Inferior parietal cortex (tissue), 1 donor: ENCODE data around the gene TMBIM4.
"Not testable (repeated sequence)": the region's sequence is repeated elsewhere in the genome, so short reads cannot be mapped to it uniquely, and the experiment has no call there.

Source experiments
- DNase-seq: peaks from one replicate; pipeline ENCODE4 v3.0.0-alpha.2; 2016; ENCODE audit errors: extremely low spot score

Gene TMBIM4

DNA sequence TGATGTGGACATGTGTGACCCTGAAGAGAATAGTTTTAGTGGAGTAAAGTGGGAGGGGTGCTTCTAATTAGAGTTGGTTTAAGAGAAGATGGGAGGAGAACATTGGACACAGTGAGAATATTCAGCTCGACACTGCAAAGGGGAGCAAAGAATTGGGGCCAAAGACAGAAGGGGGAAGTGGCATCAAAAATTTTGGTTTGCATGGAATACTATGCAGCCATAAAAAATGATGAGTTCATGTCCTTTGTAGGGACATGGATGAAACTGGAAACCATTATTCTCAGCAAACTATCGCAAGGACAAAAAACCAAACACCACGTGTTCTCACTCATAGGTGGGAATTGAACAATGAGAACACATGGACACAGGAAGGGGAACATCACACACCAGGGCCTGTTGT is 15.0 kb upstream of the TMBIM4 start:
- DNase-seq, result not testable (repeated sequence)

DNA sequence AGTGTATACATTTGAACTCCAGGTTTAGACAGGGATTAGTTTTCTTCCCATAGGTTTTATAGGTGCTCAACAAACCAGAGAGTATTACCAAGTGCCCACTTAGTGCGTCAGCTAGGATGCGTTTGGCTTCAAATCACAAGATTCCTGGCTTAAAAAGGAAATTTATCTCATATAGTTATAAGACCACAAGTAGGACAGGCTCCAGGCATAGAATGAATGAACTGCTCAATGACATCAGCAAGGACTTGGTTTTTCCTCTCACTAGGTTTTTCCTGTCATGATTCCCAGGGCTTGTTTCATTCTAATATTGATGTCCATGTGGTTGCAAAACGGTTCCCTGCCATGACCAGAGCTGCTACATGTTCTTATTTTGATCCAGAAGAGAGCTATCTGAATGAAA is 13.2 kb upstream of the TMBIM4 start:
- no peak for DNase-seq

DNA sequence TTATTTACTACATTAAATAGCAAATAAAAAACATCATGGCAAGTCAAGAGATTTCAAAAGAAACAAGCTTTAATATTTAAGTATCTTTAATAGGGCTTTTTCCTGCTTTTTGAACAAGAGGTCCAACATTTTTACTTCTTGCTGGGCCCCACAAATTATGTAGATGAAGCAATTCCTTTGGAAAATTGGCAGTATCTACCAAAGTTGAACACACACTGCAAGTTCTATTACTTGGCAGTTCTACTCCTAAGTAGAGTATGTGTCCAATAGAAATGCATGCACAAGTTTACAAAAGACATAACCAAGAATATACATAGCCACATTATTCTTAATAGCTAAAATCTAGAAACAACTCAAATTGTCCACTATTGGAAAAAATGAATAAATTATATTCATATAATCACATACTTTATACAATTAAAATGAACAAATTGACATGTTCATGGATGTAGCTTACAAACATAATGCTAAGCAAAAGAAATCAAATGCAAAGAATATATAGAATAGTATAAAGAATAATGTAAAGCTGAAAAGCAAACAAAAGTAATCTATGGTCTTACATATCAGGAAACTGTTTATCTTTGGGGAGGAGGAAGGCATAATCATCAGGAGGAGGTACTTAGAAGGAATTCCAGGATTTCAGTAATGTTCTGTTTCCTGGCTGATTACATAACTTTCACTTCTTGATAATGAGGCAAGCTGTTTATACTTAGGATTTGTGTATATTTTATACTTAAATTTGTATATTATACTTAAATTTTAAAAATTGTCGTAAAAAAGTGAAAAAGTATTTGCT is 6.5 kb upstream of the TMBIM4 start:
- DNase-seq, result no peak

DNA sequence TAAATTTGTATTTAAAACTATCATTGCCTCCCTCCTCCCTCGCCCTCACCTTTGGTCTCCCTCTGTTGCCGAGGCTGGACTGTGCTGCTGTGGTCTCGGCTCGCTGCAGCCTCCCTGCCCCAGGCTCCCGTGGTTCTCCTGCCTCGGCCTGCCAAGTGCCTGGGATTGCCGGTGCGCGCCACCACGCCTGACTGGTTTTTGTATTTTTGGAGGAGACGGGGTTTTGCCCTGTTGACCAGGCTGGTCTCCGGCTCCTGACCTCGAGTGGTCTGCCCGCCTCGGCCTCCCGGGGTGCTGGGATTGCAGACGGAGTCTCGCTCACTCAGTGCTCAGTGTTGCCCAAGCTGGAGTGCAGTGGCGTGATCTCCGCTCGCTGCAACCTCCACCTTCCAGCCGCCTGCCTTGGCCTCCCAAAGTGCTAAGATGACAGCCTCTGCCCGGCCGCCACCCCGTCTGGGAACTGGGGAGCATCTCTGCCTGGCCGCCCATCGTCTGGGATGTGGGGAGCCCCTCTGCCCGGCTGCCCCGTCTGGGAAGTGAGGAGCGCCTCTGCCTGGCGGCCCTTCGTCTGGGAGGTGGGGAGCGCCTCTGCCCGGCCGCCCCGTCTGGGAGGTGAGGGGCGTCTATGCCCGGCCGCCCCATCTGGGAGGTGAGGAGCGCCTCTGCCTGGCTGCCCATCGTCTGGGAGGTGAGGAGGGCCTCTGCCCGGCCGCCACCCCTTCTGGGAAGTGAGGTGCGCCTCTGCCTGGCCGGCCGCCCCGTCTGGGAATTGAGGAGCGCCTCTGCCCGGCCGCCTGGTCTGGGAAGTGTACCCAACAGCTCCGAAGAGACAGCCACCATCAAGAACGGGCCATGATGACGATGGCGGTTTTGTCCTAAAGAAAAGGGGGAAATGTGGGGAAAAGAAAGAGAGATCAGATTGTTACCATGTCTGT is 4.9 kb upstream of the TMBIM4 start:
- not testable (repeated sequence) for DNase-seq

DNA sequence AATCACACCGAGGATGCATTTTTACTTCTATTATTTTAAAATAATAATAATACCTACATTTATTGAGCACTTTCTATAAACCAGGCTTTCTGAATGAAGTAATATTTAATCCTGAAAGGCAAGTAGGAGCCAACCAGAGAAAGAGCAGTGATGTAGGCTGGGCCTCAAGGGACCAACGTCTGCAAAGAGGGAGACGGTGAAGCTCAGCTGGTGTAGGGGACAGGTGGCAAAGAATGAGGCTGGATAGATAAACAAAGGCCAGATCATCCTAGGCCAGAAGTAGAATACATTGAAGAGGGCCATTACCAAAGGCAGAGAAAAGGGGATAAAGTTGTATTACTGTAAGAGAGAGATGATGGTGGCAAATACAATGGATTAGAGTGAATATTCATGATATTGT is 810 bp upstream of the TMBIM4 start:
- DNase-seq, result no peak

DNA sequence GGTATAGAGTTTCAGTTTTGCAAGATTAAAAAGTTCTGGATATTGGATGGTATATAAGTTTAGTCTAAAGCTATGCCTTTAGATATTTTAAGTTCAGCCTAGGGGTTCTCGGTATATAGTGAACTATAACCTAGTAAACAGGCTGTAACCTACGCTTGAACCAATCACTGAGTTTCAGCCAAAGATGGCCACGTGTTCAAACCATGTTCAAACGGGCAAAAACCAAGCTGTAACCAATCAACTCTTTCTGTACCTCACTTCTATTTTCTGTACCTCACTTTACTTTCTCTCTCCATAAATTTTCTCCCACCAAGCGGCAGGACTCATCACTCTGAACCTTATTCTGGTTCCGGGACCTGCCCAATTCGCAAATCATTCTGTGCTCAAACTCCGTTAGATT is 1.4 kb downstream of the TMBIM4 start:
- DNase-seq, result no peak

DNA sequence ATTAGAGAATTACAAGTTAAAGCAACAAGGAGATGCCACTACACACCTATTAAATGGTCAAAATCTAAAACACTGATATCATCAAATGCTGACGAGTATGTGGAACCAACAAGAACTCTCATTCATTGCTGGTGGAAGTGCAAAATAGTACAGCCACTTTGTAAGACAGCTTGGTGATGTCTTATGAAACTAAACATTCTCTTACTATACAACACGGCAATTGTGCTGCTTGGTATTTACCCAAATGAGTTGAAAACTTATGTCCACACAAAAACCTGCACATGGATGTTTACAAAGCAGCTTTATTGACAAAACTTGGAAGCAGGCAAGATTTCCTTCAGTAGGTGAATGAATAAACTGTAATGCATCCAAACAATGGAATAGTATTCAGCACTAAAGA is 3.2 kb downstream of the TMBIM4 start:
- DNase-seq, result no peak

DNA sequence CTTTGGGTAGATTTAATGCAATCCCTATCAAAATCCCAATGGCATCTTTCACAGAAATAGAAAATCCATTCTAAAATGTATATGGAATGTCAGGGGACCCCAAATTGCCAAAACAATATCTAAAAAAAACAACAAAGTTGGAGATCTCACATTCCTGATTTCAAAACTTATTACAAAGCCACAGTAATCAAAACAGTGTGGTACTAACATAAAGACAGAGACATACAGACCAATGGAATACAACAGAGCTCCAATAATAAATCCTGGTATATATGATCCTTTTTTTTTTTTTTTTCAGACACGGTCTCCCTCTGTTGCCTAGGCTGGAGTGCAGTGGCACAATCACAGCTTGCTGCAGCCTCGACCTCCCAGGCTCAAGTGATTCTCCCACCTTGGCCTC is 4.7 kb downstream of the TMBIM4 start:
- no peak for DNase-seq

DNA sequence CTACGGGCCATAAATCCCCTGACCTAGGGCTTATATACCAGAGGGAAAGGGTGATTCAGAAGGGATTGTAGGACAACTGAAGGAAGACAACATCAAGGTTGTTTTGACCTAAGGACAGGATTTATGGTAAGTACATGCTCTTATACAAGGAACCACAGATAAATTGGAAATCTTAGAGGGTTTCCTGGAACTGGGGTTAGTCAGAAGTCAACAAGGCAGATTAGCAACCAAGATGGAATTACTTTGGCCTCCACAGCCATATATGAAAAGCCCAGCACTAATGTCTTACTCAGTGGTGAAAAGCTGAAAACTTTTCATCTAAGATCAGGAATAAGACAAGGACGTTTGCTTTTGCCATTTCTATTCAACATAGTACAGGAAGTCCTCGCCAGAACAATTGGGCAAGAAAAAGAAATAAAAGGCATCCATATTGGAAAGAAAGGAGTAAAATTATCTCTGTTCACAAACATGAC is 5.4 kb downstream of the TMBIM4 start:
- DNase-seq, result no peak

DNA sequence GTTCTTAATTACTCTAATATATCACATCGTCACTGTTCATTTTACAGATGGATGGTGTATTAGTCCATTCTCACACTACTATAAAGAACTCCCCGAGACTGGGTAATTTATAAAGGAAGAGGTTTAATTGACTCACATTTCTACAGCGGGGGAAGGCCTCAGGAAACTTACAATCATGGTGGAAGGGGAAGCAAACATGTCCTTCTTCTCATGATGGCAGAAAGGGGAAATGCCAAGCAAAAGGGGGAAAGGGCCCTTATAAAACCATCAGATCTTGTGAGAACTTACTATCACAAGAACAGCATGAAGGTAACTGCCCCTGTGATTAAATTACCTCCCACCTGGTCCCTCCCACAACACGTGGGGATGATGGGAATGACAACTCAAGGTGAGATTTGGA is 6.5 kb downstream of the TMBIM4 start:
- DNase-seq, result no peak

DNA sequence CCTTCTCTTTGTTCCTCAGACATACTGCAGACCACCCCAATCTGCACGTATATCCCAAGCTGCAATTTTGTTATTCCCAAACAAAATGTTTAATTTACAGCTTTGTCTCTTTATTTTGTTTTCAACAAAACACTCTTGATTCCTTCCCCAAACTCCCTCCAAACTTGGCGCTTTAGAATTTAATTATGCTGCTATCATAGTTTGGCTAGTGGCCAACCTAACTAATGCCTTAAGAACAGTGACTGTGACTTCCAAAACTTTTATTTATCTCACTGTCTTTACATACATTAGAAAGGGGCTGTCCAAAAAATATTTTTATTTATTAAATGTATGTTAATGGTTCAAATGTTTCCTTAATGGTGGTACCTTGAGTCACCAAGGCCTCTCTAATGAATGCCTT is 7.1 kb downstream of the TMBIM4 start:
- no peak for DNase-seq

DNA sequence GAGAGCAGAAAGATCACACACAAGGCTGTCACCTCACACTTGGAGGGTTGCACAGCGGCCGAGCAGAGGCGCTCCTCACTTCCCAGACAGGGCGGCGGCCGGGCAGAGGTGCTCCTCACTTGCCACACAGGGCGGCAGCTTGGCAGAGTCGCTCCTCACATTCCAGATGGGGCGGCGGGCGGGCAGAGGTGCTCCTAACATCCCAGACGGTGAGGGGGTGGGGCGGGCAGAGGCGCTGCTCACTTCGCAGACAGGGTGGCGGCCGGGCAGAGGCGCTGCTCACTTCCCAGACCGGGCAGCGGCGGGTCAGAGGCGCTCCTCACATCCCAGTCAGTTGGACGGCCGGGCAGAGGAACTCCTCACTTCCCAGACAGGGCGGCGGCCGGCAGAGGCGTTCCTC is 9.1 kb downstream of the TMBIM4 start:
- no peak for DNase-seq

DNA sequence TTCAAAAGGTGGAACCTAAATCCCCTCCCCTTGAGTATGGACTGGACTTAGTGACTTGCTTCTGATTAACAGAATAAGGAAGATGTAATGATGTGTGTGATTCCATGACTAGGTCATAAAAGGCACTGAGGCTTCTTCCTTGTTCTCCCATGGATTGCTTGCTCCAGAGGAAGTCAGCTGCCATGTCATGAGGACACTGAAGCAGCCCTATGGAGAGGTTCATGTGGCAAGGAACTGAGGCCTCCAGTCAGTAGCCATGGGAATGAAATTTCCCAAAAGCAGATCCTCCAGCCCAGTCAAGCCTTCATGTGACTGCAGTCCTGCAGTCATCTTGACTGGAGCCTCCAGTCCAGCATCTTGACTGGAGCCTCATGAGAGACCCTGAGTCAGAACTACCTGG is 10.7 kb downstream of the TMBIM4 start:
- DNase-seq, result no peak

DNA sequence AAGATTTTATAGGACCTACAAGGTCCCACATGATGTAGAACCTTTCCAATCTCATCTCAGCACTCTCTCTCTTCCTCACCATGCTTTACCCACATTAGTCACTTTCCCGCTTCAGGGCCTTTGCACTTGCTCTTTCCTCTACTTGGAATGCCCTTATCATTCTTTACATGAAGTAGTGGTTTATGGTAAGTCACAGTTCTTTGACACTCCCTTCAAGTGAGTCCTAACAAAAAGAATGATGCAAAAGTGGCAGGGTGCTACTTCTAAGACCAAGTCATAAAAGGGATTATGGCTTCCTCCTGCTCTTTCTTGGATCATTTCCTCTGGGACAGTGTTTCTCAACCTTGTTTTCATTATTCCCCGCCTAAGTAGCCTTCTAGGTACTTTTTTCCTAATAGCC is 13.1 kb downstream of the TMBIM4 start:
- no peak for DNase-seq

DNA sequence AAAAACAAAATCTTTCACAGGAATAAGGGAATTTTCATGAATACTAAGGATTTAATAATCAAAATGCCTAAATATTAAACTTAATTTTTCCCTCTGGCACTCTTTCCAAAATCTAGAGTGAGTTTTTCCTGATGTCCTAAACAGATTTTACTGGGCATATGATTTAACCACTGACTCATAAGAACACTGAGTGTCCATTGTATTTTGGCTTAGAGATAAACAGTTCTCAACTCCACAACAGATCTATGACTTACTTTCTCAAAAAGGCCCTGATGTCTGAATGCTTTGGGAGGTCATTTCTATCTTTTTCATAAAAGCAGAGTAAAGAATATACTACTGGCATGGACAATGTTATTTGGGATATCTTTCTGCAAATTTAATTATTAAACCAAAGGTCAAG is 15.0 kb downstream of the TMBIM4 start:
- DNase-seq, result no peak

DNA sequence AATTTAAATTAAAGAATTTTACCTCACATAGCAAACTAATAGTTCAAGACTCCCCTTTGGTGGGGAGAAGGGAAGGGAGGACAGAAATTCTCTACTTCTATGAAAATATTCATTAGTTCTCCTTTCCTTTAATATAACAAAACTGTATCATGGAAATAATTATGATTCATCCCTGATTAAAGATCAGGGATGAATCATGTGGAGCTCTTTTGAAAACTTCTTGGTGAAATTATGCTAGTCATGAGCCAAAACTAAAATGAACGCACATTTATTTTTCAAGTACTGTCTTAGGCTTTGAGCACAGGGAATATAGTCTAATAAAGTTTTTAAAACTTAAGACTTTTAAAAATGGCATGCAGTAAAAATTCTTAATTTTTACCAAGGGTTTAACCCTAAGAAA is 17.1 kb downstream of the TMBIM4 start:
- no peak for DNase-seq

DNA sequence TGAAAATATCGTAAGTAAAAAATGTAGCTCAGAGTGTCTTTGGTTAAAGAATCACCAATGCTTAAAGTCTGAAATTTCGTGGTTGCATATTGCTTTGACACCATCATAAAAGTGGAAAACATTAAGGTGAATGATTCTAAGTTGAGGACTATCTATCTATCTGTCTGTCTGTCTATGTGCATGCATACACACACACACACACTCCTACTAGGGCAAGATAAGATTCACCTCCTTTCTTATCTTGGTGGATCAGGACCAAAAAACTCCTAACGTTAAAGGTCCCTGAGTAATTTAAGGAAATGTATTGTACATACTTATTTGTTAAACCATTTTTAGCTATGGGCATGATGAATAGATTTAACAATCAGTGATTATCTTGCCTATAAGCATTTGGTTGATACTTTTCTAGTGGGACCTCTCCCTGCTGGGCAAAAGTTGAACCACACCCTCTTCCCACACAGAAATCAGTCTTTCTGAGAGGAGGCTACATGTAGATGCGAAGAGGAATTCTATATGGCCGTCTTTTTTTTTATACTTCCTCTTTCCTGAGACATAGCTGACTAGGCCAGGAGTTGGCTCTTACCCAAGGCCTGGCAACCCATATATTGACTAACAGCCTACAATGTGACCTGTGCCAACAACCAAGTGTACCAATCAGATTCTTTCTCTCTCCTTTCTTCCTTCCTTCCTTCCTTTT is 19.9 kb downstream of the TMBIM4 start:
- DNase-seq, result no peak

DNA sequence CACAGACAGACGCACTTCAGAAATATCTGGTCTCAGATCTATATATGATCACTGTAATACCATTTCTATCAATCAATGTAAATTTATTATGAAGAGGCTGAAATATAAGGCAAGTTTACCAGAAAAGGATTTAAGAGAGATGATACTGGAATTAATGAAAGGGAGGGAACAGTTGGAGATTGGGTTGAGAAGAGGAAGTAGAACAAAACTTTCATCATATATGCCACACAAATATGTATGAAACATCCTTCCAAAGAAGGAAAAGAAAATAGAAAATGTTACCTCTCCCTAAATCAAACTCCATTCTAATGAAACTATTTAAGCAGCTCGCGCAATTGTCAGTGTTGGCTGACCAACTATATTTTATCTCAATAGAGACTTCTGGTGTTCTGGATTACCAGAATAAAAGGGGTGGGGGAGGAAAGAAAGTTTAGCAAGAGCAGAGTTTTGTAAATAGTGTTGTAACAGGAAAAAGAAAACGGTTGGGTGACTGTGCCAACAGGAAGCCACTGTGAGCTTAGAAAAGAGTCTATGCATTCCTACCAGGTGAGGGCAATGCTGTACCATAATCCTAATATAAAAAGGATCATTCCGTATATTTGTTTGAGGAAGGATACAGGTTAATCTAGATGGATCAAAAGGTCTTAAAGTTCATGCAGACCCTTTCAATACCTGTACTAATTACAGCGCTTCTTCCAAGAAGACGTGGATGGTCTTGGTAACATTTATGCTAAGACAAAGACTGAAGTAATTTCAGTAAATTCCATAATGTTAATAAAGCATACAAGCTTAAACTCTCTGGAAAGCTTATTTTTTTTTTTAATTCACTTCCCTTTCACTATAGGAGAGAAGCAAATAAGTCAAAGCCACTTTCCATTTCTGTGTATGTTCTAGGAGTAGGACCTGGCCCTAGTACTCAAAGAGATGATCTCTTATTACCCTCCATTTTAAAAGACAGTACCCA is 24.7 kb downstream of the TMBIM4 start:
- DNase-seq, result peak; percentile 20

DNA sequence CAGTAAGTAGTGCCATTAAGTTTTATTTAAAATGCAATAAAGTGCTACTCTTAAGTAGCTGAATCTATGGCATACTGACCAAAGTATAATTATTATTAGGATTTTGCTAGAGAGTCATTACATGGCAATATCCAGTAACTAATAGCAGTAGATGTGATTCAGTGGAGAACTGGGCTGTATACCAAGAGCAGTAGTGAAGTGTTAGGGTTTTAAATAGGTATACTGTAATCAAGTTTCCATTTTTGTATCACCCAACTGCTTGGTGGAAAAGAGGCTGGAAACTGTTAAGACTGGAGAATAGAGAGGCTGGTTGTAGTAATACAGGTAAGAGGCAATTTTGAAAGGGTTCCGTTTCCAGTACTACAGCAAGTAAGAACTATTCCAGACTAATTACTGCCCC is 25.9 kb downstream of the TMBIM4 start:
- DNase-seq, result no peak

DNA sequence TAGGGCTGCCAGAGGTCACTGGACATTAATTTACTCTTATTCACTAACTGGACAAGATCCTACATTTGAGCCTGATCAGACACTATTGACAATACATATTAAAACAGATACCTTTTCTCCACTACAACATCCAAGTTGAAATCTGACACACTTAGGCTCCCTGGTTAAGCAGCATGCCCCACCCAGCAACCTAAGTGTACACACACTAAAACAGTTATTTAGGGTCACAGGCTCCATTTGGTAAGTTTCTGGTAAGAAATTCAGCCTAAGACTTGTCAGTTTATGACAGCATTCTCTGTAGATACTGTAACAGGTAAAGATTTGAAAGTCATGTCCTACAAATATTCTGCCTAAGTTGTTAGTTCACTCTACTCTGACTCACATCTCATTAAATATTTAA is 27.0 kb downstream of the TMBIM4 start:
- DNase-seq, result no peak

DNA sequence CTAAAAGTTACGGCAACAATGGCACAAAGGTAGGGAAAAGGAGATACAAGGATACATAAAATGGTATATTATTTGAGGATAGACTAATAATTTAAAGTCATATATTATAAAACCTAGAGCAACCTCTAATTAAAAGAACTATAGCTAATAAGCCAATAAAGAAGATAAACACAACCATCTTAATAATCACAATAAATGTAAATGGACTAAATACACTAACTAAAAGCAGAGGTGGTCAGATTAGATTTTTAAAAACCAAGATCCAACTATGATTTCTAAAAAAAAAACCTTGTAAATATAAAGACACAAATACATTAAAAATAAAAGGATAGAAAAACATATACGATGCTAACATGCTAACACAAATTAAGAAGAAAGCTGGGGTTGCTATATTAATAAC is 28.5 kb downstream of the TMBIM4 start:
- DNase-seq, result no peak
